GM19099 (cell line): Measurements from ENCODE around the gene MELTF.

Source experiments
- POLR2A ChIP-seq: IDR thresholded peaks from 3 replicates; pipeline ENCODE4 v1.6.1; 2011; ENCODE audit warnings: low read depth; ENCODE audit not compliant: insufficient read length; ENCODE audit errors: extremely low read depth

MELTF gene

DNA sequence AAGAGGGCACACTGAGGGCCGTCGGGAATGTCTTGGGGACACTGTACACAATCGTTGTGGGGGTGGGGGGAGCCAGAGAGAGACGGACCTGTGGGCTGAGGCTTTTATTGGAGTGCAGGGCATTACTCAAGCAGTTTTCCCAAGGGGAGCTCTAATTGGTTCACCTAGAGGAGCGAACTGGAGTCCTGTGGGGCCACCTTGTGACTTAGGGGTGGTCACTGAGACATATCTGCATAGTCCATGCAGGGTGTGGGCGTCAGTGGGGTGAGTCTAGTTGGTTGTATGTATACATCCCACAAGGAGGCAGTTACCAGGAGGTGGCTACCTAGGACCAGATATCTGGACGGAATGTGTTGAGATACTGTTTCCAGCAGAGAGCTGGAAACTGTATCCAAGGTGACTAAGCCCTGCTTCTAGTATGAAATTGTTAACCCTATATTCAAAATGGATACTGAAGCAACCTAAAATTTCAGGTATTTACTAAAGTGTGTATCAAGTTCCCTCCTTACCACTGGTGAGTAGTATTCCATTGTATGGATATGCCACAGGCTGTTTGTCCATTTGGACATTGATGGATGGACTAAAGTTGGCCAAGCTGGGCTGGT is 58.4 kb downstream of the MELTF start:
- no peak for TF ChIP-seq POLR2A

DNA sequence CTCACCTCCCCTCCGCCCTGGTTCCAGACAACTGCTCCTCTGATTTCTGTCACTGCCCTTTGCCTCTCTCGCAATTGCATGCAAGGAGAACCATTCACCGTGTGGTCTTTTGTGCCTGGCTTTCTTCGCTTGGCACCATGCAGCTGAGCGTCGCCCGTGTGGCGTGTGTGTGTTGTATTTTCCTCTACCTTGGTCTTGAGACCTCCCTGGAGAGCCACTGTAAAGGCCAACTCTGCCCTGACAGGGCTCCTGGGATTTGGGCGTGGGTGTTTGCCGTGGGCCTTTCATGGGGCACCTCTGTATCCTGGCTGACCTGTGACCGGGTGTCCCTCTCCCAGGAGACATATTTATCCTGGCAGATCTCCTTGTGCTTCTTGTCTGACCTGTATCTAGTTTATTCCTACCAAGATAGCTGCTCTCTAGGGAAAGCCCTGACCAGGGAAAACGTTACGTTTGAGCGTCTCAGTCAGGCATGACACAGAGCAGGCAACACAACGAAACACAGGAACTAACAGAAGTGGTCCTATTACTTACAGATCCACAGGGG is 59.0 kb downstream of the MELTF start:
- TF ChIP-seq POLR2A: no peak

DNA sequence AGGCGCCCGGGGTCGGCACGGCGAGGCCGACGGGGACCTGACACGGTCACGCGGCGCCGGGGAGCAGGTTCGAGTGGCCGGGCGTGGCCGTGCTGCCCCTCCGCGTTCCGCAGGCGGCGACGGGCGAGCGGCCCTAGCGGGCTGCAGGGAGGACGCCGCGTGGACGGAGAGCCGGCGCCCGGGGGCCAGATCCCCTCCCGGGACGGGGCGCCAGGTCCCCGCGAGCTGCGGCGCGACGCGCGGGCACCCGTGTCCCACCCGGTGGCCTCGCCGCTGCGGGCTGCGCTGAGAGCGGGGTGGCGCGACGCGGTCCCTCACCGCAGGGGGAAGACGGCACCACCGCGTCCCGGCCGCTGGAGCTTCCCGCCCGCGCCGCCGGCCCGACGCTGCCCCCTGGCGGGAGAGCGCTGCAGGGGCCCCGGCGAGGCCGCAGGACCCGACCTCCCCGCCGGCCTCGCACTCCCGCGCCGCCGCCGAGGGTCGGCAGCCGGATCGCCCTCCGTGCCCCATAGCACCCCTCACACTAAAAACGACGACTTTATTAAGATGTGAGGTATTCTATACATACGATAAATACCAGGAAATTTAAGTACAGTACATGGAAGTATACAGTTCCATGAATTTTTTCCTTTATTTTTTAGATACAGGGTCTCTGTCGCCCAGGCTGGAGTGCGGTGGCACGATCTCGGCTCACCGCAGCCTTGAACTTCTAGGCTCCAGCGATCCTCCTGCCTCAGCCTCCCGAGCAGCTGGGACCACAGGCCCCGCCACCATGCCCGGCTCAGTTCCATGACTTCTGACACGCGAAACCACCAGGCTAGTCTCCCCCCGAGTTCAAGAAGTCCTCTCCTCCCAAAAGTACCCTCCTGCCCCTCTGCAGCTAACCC is 59.7 kb downstream of the MELTF start:
- peak; percentile 39 for TF ChIP-seq POLR2A

DNA sequence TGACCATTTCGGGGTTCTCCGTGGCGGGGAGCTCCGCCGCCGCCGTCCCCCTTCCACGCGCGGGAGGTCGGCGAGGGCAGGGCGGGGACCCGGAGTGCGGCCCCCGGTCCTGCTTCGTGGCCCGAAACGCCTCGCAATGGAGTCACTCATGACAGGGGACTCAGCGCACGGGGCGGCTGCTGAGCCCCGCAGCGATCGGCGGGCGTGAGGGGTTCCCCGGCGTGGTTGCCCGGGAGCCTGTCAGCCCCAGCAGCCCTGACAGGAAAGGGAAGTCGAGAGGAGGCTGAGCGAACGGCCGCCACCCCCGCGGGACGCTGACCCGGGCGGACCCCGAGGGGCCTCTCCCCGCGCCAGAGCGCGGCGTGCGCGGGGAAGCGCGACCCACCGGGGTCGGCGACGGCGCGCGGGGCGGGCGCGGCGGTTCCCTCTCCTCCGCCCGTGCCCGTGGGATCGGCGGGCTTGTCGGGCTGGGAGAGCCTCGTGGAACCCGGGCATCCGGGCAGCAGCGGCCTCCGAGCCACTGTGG is 60.4 kb downstream of the MELTF start:
- TF ChIP-seq POLR2A: no peak

DNA sequence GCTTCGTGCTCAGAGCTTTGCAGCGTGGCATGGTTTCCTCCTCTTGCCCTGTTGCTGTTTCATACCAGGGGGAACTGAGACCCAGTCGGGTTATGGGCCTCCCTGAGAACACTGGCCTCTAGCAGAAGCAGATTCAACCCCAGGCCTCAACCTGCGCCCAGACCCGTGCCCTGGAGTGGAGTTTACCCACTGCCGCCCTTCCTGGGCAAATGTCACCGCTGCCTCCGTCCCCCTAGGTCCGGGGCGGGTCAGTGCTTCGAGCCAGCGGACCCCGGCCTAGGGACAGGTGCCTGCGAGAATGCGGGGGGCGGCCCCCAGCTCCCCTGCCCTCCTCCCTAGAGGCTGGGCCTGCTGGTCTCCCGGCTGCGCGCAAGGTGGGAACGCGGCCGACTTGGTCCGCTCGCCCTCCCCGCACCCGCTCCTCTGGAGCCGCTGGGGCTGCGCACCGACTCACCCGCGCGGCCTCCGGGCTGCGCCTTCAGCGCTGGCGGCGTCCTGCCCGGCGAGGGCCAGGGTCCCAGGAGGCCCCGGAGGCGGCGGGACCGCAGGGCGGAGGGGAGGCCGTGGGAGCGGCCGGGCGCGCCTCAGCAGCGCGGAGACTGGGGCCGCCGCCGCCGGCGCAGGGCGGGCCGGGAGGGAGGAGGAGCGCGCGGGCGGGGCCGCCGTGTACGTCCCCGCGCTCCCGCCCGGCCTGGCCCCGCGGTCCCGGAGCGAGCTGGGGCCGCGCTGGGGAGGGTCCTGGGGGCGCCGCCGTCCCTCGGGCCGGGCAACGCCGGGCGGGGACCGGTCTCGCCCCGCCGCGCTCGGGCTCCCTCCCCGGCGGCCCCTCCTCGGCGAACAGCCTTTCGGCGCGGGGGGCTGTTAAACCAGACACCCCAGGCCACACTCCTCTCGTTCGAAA is 61.1 kb downstream of the MELTF start, which contains the start of gene PIGZ:
Gene PIGZ, minus strand, starts transcription at position 601 of the 901 bp plus-strand sequence. CDS start 16,802 bp downstream, outside the sequence.
- TF ChIP-seq POLR2A: peak; percentile 69

DNA sequence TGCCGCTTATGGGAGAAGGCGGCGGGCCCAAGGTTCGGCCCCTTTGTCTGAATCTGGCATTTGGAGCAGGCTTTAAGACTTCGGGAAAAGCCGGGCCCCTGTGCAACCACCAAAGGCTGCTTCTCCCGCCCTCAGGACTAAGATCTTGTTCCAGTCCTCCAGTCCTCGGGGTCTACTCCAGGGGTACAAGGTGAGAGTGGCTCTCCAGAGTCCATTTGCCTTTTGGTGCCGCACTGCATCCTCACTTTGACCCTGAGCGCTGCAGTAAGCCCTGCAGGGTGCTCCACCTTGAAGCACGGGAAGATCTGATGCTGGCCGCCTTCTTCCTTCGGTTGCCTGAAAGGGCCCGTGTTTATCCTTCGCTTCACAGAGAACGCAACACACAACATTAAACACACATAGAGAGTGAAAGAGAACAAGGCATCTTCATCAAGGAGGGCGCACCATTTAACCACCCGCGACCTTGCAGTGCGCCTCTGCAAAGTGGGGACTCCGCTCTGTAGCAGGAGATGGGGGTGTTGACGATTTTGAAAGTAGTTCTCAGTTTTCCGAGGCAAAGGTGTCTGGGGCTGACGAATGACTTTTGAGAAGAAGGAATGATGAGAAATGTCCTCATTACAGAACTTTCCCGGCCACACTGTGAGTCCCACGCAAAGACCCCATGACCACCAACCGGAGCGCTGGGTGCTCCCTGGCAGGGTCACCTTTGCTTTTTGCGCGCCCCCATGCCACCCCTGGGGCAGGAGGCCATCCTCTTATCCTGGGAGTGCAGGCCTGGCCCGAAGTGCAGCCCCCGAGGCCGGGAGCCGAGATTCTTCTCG is 62.0 kb downstream of the MELTF start:
- TF ChIP-seq POLR2A: no peak

DNA sequence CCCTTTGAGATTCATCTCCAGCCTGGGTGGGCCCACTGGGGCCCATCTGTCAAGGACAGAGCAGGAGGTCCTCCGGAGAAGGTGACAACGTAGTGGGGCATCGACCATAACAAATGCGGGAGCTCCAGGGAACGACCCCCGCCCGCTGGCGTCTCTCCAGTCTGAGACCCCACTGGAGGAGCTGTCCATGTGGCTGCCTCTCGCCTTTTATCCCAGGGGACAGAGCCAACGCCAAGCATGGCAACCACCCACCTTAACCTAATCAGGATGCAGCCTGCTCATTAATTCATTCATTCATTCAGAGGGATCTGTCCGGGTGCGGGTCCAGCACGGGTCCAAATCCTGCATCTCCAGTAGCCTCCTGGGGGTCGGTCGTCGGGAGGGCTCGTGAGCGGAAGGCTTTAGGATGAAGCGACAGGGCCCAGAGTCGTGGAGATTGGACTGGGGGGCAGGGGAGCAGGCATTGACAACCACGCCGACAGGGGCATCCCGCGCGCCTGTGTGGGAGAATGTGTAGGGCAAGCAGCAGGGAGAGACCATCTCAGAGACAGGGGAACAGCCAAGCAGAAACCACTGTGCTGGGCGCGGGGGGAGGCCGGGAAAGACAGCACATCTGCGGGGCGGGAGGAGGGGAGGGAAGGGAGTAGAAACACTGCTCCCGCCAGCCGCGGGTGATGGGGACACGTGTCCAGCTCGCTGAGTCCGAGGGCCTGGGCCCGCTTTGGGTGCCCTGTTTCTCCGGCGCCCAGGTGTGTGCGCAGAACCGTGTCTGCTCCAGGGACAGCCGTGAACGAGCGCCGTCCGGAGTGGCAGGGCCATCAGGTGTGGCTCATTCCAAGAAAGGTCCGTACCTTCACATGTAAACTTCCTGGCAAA is 62.9 kb downstream of the MELTF start:
- TF ChIP-seq POLR2A: no peak

DNA sequence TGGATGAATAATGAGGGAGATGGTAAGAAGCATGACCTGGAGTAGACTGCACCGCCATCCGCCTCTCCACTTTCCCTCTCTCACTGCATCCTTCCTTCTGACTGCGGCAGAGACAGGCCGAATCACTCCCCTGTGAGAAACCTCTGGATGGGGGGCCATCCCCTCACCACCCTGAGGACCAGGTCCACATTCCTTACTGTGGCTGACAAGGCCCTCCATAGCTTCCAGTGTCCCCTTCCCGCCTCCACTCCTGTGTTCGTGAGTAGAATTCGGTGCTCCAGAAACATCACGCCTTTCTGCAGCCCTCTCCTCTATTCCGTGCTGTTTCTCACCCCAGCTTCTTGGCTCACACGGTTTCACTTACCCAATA is 63.8 kb downstream of the MELTF start:
- TF ChIP-seq POLR2A: no peak

DNA sequence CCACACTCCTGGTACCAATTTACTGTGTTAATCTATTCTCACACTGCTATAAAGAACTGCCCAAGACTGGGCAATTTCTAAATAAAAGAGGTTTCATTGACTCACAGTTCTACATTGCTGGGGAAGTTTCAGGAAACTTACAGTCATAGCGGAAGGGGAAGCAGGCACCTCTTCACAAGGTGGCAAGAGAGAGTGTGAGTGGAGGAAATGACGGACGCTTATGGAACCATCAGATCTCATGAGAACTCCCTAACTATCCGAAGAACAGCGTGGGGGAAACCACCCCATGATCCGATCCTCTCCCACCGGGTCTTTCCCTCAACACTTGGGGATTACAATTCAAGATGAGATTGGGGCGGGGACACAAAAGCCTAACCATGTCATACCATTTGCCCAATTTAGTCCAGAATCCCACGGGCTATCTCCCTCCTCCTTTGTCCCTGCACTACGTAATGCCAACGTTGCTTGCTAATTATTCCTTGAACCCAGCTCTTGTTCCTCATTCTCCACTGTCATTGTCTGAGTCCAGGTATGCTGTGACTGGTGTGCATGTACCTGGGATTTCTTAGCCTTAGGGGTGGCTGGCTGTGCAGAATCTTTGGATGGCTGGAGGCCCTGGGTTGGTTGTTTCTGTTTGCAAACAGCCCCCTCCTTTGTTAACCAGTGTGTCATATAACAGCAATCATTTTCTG is 64.4 kb downstream of the MELTF start:
- TF ChIP-seq POLR2A: no peak

DNA sequence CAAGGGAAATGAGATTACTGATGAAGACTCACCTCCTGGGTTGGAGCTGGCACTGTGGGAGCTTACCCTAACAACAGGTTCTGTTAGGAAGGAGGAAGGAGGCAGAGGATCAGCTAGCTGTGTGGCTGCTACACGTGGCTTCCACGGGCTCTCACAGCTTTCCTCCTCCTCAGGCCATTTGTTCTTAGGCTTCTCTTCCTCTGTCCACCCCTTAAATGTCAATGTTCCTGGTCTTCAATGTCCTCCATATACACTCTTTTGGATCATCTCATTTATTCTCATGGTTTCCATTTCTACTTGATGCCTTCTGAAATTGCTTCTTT is 66.0 kb downstream of the MELTF start:
- TF ChIP-seq POLR2A: no peak

DNA sequence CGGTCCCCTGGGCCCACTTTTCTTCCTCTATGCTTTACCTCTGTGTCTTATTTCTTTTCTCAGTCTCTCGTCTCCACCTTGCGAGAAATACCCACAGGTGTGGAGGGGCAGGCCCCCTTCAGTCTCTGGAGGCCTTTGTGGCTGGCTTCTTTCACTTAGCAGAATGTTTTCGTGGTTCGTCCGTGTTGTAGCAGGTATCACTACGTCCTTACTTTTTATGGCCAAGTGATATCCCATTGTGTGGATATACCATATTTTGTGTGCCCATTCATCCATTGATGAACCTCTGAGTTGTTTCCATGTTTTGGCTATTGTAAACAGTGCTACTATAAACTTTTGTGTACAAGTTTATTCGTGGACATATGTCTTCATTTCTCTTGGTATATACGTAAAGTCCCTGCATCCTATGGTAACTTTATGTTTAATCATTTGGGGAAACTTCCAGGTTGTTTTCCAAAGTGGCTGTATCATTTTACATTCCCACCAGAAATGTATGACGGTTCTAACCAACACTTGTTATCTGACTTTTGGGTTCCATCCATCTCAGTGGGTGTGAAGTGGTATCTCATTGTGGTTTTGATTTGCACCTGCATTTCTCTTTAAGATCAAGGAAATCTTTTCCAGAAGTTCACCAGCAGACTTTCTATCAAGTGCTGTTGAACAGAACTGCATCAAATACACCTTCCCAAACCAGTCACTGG is 66.5 kb downstream of the MELTF start:
- no peak for TF ChIP-seq POLR2A

DNA sequence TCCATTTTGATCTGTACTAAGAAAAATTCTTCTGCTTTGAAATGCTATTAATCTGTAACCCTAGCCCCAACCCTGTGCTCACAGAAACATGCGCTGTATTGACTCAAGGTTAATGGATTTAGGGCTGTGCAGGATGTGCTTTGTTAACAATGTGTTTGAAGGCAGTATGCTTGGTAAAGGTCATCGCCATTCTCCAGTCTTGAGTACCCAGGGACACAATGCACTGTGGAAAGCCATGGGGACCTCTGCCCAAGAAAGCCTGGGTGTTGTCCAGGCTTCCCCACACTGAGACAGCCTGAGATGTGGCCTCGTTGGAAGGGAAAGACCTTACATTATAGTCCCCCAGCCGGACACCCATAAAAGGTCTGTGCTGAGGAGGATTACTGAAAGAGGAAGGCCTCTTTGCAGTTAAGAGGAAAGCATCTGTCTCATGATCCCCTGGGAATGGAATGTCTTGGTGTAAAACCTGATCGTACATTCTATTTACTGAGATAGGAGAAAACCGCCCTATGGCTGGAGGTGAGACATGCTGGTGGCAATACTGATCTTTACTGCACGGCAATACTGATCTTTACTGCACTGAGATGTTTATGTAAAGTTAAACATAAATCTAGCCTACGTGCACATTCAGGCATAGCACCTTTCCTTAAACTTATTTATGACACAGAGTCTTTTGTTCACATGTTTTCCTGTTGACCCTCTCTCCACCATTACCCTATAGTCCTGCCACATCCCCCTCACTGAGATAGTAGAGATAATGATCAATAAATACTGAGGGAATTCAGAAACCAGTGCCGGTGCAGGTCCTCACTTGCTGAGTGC is 67.3 kb downstream of the MELTF start:
- no peak for TF ChIP-seq POLR2A

DNA sequence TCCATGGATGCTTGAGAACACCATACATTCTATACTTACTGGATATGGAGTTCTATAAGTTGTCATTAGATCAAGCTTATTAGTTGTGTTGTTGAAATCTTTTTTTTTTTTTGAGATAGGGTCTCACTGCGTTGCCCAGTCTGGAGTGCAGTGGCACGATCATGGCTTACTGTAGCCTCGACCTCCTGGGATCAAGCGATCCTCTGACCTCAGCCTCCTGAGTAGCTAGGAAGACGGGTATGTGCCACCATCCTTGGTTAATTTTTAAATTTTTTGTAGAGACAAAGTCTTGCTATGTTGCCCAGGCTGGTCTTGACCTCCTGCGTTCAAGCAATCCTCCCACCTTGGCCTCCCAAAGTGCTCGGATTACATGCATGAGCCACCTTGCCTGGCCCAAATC is 74.8 kb downstream of the MELTF start:
- TF ChIP-seq POLR2A: no peak
